ENCODE measurements around the gene ZNF157. TPM values are rescaled to one million over a fixed set of nuclear protein-coding genes. Genes with fewer than 3 reads are reported as not detected.

Gene ZNF157
- polyA plus RNA-seq, 1 experiment, result 0.07 TPM

- no peak for TF ChIP-seq CTCF (IDR thresholded peaks at IDR 0.05; ENCODE audit: low read depth, low read length)
- no peak overlapping the region for H3K27ac ChIP-seq (ENCODE audit: low read depth, low read length)
- H3K27me3 ChIP-seq (ENCODE audit: control insufficient read depth, insufficient read depth, low read length), result no peaks in the 10 kb centered on the region
- H3K9me3 ChIP-seq (ENCODE audit: control insufficient read depth, insufficient read depth, low read length), result no peaks in the 10 kb centered on the region
- no peak overlapping the region for H3K4me3 ChIP-seq (ENCODE audit: low read depth, low read length)
- ChIA-PET CTCF (no interaction called here), POLR2A (no interaction called here)
- DNase-seq (ENCODE audit: low read depth, low spot score), result no peak
These were observed 18.7 kb upstream of the ZNF157 start for GRCh38 chrX:47351706-47352105.

GRCh38 chrX:47358387-47359065 is 11.9 kb upstream of the ZNF157 start:
- no peak overlapping the region for H3K4me3 ChIP-seq (ENCODE audit: low read depth, low read length)
- H3K27ac ChIP-seq (ENCODE audit: low read depth, low read length), result no peak overlapping the region
- no peak for DNase-seq (ENCODE audit: low read depth, low spot score)
- no peaks in the 10 kb centered on the region for H3K27me3 ChIP-seq (ENCODE audit: control insufficient read depth, insufficient read depth, low read length)
- ChIA-PET POLR2A (no interaction called here), CTCF (no interaction called here)
- TF ChIP-seq CTCF (IDR thresholded peaks at IDR 0.05; ENCODE audit: low read depth, low read length), result no peak
- no peaks in the 10 kb centered on the region for H3K9me3 ChIP-seq (ENCODE audit: control insufficient read depth, insufficient read depth, low read length)

GRCh38 chrX:47360423-47361179 is 9.8 kb upstream of the ZNF157 start:
- Histone ChIP-seq H3K27me3 (ENCODE audit: control insufficient read depth, insufficient read depth, low read length) (no peaks in the 10 kb centered on the region), H3K9me3 (ENCODE audit: control insufficient read depth, insufficient read depth, low read length) (no peaks in the 10 kb centered on the region), H3K4me3 (ENCODE audit: low read depth, low read length) (no peak overlapping the region), H3K27ac (ENCODE audit: low read depth, low read length) (no peak overlapping the region)
- ChIA-PET POLR2A (no interaction called here), CTCF (no interaction called here)
- no peak for TF ChIP-seq CTCF (IDR thresholded peaks at IDR 0.05; ENCODE audit: low read depth, low read length)
- no peak for DNase-seq (ENCODE audit: low read depth, low spot score)

GRCh38 chrX:47361538-47362511 is 8.6 kb upstream of the ZNF157 start:
- Histone ChIP-seq H3K27me3 (ENCODE audit: control insufficient read depth, insufficient read depth, low read length) (no peaks in the 10 kb centered on the region), H3K27ac (ENCODE audit: low read depth, low read length) (peak overlapping the region; percentile 90), H3K9me3 (ENCODE audit: control insufficient read depth, insufficient read depth, low read length) (no peaks in the 10 kb centered on the region), H3K4me3 (ENCODE audit: low read depth, low read length) (peak overlapping the region; percentile 55)
- POLR2A ChIA-PET, result interaction anchor here (0.5 kb wide), 1 partner anchor 31 kb away, joined by 3 read pairs; no protein-coding TSS in a partner anchor
- CTCF ChIA-PET, result no interaction called here
- DNase-seq (ENCODE audit: low read depth, low spot score), result peak; percentile 84
- peak; percentile 17 for TF ChIP-seq CTCF (IDR thresholded peaks at IDR 0.05; ENCODE audit: low read depth, low read length)
